Mesothelial cell of epicardium (in vitro differentiated cells): ENCODE results near the gene NHLRC4. TPM values are rescaled to one million over a fixed set of nuclear protein-coding genes. Genes with fewer than 3 reads are reported as not detected.

Source experiments
- DNase-seq, 2 experiments: peaks; one replicate each; pipeline ENCODE4 v3.0.0; 2021; ENCODE audit warnings: low spot score in 2 of 2; ENCODE audit not compliant: unreplicated experiment in 2 of 2
- H3K27ac Mint-ChIP-seq: 2 replicates; pipeline ENCODE4 v1.8.0; 2021; ENCODE audit warnings: mixed read lengths
- H3K27me3 Mint-ChIP-seq: 2 replicates; pipeline ENCODE4 v1.8.0; 2021; ENCODE audit warnings: low read depth, mixed read lengths
- H3K36me3 Mint-ChIP-seq: 2 replicates; pipeline ENCODE4 v1.8.0; 2021; ENCODE audit warnings: mixed read lengths
- H3K4me1 Mint-ChIP-seq: 2 replicates; pipeline ENCODE4 v1.8.0; 2021; ENCODE audit warnings: mixed read lengths
- H3K4me3 Mint-ChIP-seq: 2 replicates; pipeline ENCODE4 v1.8.0; 2021; ENCODE audit warnings: mild to moderate bottlenecking, moderate library complexity, mixed read lengths
- H3K9me3 Mint-ChIP-seq: 2 replicates; pipeline ENCODE4 v1.8.0; 2021; ENCODE audit warnings: mixed read lengths
- total RNA-seq: library from RNA; stranded (reverse); gene quantifications from 3 replicates; pipeline ENCODE4 v1.2.1, GENCODE V29; 2021
- TF ChIP-seq, protein P1 (sequence below): fragments of 200-600 bp; sonication (generic); IDR thresholded peaks from one replicate; pipeline ENCODE4 v1.5.0; 2021; ENCODE audit warnings: antibody characterized with exemption; ENCODE audit not compliant: unreplicated experiment

Gene NHLRC4
- total RNA-seq, 1 donor from 2014 or later, result 2.7 TPM

DNA sequence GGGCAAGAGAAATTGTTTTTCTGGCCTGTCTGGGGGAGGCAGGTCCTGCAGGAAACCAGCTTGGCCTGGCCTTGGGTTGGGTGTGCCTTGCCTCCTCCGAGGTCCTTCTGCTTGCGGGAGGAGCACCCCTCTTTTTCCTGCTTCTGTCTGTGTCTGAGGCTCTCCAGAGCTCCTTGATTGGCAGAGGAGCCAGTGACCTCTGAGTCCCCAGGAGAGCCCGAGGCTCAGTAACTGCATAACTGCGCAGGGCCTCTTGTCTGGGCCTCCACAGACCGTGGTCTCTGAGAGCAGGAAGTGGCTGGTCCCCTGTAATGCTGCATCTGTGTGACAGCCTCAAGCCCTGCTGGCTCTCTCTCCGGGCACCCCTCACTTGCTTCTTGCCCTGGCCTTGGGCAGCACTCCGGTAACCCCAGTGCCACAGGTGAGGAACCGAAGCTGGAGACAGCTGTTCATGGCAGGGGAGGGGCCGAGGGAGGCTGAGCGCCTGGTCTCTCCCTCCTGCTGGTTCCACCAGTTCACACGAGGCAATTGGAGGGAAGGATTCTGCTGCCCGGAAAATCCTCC is 37.7 kb upstream of the NHLRC4 start:
- no peaks in the 10 kb centered on the region for H3K36me3 Mint-ChIP-seq
- no peak for DNase-seq
- no peaks in the 10 kb centered on the region for H3K27me3 Mint-ChIP-seq
- no peaks in the 10 kb centered on the region for H3K9me3 Mint-ChIP-seq
- TF ChIP-seq, protein P1, sequence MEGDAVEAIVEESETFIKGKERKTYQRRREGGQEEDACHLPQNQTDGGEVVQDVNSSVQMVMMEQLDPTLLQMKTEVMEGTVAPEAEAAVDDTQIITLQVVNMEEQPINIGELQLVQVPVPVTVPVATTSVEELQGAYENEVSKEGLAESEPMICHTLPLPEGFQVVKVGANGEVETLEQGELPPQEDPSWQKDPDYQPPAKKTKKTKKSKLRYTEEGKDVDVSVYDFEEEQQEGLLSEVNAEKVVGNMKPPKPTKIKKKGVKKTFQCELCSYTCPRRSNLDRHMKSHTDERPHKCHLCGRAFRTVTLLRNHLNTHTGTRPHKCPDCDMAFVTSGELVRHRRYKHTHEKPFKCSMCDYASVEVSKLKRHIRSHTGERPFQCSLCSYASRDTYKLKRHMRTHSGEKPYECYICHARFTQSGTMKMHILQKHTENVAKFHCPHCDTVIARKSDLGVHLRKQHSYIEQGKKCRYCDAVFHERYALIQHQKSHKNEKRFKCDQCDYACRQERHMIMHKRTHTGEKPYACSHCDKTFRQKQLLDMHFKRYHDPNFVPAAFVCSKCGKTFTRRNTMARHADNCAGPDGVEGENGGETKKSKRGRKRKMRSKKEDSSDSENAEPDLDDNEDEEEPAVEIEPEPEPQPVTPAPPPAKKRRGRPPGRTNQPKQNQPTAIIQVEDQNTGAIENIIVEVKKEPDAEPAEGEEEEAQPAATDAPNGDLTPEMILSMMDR, result no peak
- peak overlapping the region; percentile 81 for H3K4me3 Mint-ChIP-seq
- peak overlapping the region; percentile 78 for H3K27ac Mint-ChIP-seq
- peaks cover 25% of the 10 kb centered on the region for H3K4me1 Mint-ChIP-seq

GRCh38 chr16:530111-530817 is 36.5 kb upstream of the NHLRC4 start:
- TF ChIP-seq, protein P1, result no peak
- Mint-ChIP-seq H3K4me3 (peak overlapping the region; percentile 52), H3K27ac (peak overlapping the region; percentile 16), H3K4me1 (peaks cover 24% of the 10 kb centered on the region), H3K27me3 (no peaks in the 10 kb centered on the region), H3K9me3 (no peaks in the 10 kb centered on the region), H3K36me3 (no peaks in the 10 kb centered on the region)
- no peak for DNase-seq

GRCh38 chr16:531494-532125 is 35.2 kb upstream of the NHLRC4 start:
- Mint-ChIP-seq H3K4me1 (peaks cover 11% of the 10 kb centered on the region), H3K9me3 (no peaks in the 10 kb centered on the region), H3K27ac (no peak overlapping the region), H3K36me3 (no peaks in the 10 kb centered on the region), H3K27me3 (no peaks in the 10 kb centered on the region), H3K4me3 (no peak overlapping the region)
- DNase-seq, result no peak
- TF ChIP-seq, protein P1, result no peak

DNA sequence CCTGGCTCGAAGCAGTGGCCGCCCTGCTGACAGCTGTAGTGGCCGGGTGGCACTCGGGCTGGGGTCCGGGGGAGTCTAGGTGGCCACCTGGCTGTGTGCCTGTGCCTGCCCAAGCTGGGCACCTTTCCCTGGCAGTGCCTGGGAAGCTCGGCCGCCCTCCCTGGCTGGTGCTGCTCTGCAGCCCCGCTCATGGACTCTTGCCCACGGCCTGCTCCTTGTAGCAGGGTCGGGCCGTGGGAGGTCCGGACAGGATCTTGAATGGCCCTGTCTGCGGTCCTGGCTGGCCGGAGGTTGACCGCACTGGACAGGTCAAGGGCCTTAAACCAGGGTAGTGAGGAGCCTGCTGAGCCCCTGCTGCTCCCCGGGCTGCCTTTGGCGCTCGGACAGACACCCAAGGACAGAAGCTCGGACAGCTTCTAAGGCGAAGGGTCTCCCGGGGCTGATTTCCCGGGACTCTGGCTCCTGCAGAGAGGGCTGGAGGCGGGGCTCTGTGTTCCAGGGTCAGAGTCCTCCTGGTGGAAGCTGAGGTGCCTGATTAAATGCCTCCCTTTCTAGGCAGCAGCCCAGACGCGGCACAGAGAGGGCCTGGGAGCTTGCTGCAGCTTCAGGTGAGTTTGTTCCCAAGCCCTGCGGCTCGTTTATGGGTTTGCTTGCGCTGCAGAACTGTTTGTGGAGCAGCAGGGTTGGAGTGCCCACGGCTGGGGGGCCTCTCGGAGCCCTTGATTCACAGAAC is 33.2 kb upstream of the NHLRC4 start:
- no peak overlapping the region for H3K4me3 Mint-ChIP-seq
- TF ChIP-seq, protein P1, result no peak
- H3K36me3 Mint-ChIP-seq, result peaks cover 4% of the 10 kb centered on the region
- H3K27ac Mint-ChIP-seq, result no peak overlapping the region
- DNase-seq, result no peak
- no peaks in the 10 kb centered on the region for H3K27me3 Mint-ChIP-seq
- H3K4me1 Mint-ChIP-seq, result peaks cover 8% of the 10 kb centered on the region
- H3K9me3 Mint-ChIP-seq, result no peaks in the 10 kb centered on the region

- Mint-ChIP-seq H3K36me3 (peaks cover 7% of the 10 kb centered on the region), H3K9me3 (no peaks in the 10 kb centered on the region), H3K27ac (no peak overlapping the region), H3K4me3 (no peak overlapping the region), H3K27me3 (no peaks in the 10 kb centered on the region), H3K4me1 (peaks cover 3% of the 10 kb centered on the region)
- no peak for DNase-seq
- TF ChIP-seq, protein P1, result no peak
Observed at GRCh38 chr16:534135-534534, 32.7 kb upstream of the NHLRC4 start.
